B cell (primary cell): Measurements from ENCODE around the gene SPSB1. TPM values are rescaled to one million over a fixed set of nuclear protein-coding genes. Genes with fewer than 3 reads are reported as not detected.

Source experiments
- ATAC-seq: fragments of 200-7000 bp; cut with Tn5 transposase; one replicate; pipeline ENCODE4 v1.10.0; 2021; ENCODE audit warnings: low read depth, mild to moderate bottlenecking, moderate number of reproducible peaks, moderate library complexity
- CTCF ChIA-PET: fragments of 350-600 bp; sonication (Branson Sonifier 250); formaldehyde crosslinking; loops from one replicate; lab custom pipeline; 2021; ENCODE audit warnings: antibody characterized with exemption, inconsistent platforms; lab: Charles Lee
- POLR2A ChIA-PET: fragments of 350-600 bp; sonication (Branson Sonifier 250); formaldehyde crosslinking; loops from one replicate; lab custom pipeline; 2021; ENCODE audit warnings: antibody characterized with exemption; lab: Charles Lee
- DNase-seq: peaks from one replicate; pipeline ENCODE4 v3.0.0; 2013
- H2AFZ ChIP-seq: 2 replicates; pipeline ENCODE4 v1.6.1; 2012; ENCODE audit warnings: mild to moderate bottlenecking, low read depth, low read length; ENCODE audit not compliant: insufficient read depth, poor library complexity, severe bottlenecking
- H3K27ac ChIP-seq, 2 donors: 1 replicate in 1 of 2; 2 replicates in 1 of 2; pipeline ENCODE4 v1.5.1; 2012 to 2013; ENCODE audit warnings: low read length in 2 of 2, mild to moderate bottlenecking in 2 of 2, moderate library complexity in 1 of 2
- H3K27me3 ChIP-seq, 4 experiments: fragments of 200-600 bp in 1 of 4; sonication (generic) in 1 of 4; replicated peaks in 1 of 4; 1 replicate in 2 of 4; 2 replicates in 2 of 4; pipeline versions ENCODE4 v1.6.1 to v1.7.0; 2013 to 2016; ENCODE audit warnings: low read length in 3 of 4, mild to moderate bottlenecking in 2 of 4, mixed read lengths in 1 of 4, moderate library complexity in 1 of 4; ENCODE audit not compliant: insufficient read depth in 4 of 4, control insufficient read depth in 3 of 4; ENCODE audit errors: control extremely low read depth in 1 of 4
- H3K36me3 ChIP-seq, 2 experiments: replicated peaks in 1 of 2; 1 replicate in 1 of 2; 2 replicates in 1 of 2; pipeline versions ENCODE4 v1.6.1 to v1.7.1; 2013; ENCODE audit warnings: low read length in 1 of 2; ENCODE audit not compliant: insufficient read depth in 2 of 2, control insufficient read depth in 1 of 2; ENCODE audit errors: control extremely low read depth in 1 of 2, extremely low read depth in 1 of 2
- H3K4me1 ChIP-seq, 2 donors: fragments of 200-600 bp in 1 of 2; sonication (generic) in 1 of 2; 1 replicate in 1 of 2; 2 replicates in 1 of 2; pipeline versions ENCODE4 v1.5.1 to v1.6.1; 2013 to 2017; ENCODE audit warnings: low read length in 2 of 2; ENCODE audit not compliant: control insufficient read depth in 2 of 2, insufficient read depth in 2 of 2
- H3K4me2 ChIP-seq: replicated peaks from 2 replicates; pipeline ENCODE3; 2012; ENCODE audit warnings: mild to moderate bottlenecking, low read depth, low read length; ENCODE audit not compliant: poor library complexity, severe bottlenecking
- H3K4me3 ChIP-seq, 5 experiments: fragments of 200-600 bp in 1 of 5; sonication (generic) in 1 of 5; 1 replicate in 3 of 5; 2 replicates in 2 of 5; pipeline versions ENCODE4 v1.5.1 to v1.7.0; 2011 to 2016; ENCODE audit warnings: low read length in 4 of 5, mild to moderate bottlenecking in 4 of 5, low read depth in 2 of 5, control low read depth in 1 of 5, moderate library complexity in 1 of 5; ENCODE audit not compliant: insufficient read depth in 1 of 5; ENCODE audit errors: control extremely low read depth in 1 of 5, extremely low read depth in 1 of 5
- H3K79me2 ChIP-seq: fragments of 200-600 bp; sonication (generic); one replicate; pipeline ENCODE4 v1.6.0; 2016; ENCODE audit warnings: low read length; ENCODE audit not compliant: control insufficient read depth, insufficient read depth
- H3K9ac ChIP-seq: fragments of 200-600 bp; sonication (generic); 2 replicates; pipeline ENCODE4 v1.6.1; 2017; ENCODE audit warnings: mild to moderate bottlenecking, low read length, moderate library complexity
- H3K9me3 ChIP-seq, 3 donors: one replicate each; pipeline versions ENCODE4 v1.6.1 to v1.7.1; 2013; ENCODE audit warnings: low read length in 2 of 3; ENCODE audit not compliant: control insufficient read depth in 2 of 3, insufficient read depth in 1 of 3; ENCODE audit errors: control extremely low read depth in 1 of 3
- H4K20me1 ChIP-seq: 2 replicates; pipeline ENCODE4 v1.6.0; 2012; ENCODE audit warnings: mild to moderate bottlenecking, low read length; ENCODE audit not compliant: insufficient read depth, control insufficient read depth, poor library complexity, severe bottlenecking
- H3K27ac Mint-ChIP-seq: one replicate; pipeline ENCODE4 v1.8.0; 2021; ENCODE audit warnings: mixed read lengths
- H3K27me3 Mint-ChIP-seq: one replicate; pipeline ENCODE4 v1.8.0; 2021; ENCODE audit warnings: mixed read lengths
- H3K4me1 Mint-ChIP-seq: one replicate; pipeline ENCODE4 v1.8.0; 2021; ENCODE audit warnings: mixed read lengths
- H3K4me3 Mint-ChIP-seq: one replicate; pipeline ENCODE4 v1.8.0; 2021; ENCODE audit warnings: mixed read lengths
- H3K9me3 Mint-ChIP-seq: one replicate; pipeline ENCODE4 v1.8.0; 2022; ENCODE audit warnings: mixed read lengths; ENCODE audit not compliant: insufficient read depth
- EZH2 ChIP-seq: IDR thresholded peaks from 2 replicates; pipeline ENCODE4 v1.6.1; 2012; ENCODE audit warnings: borderline replicate concordance, low read depth, mild to moderate bottlenecking, moderate library complexity, low read length; ENCODE audit not compliant: insufficient read depth, poor library complexity, severe bottlenecking
- WGBS: methylation state at CpG from one replicate; pipeline ENCODE4 v1.1.5; 2013; ENCODE audit warnings: missing lambda C conversion rate; ENCODE audit not compliant: insufficient coverage; 5-methylcytosine and 5-hydroxymethylcytosine counted together
- intact Hi-C: fragments of 100-400 bp; cut with micrococcal nuclease; formaldehyde crosslinking; loops from one replicate; pipeline ENCODE4 v1.10.0; 2022
- polyA plus RNA-seq: library from polyadenylated mRNA; depleted of rRNA; stranded (reverse); fragments of >200 nt; gene quantifications from 2 replicates; pipeline ENCODE4 v1.2.3, GENCODE V29; 2012
- total RNA-seq, 2 donors: library from RNA; stranded (reverse); fragments of 120-200 nt in 1 of 2; gene quantifications; 1 replicate in 1 of 2; 2 replicates in 1 of 2; pipeline versions ENCODE4 v1.2.3 to v1.2.4, GENCODE V29; 2013 to 2022
- TF ChIP-seq, protein P1 (sequence below): fragments of 200-600 bp; IDR thresholded peaks from one replicate; pipeline ENCODE4 v1.8.0; 2022; ENCODE audit warnings: antibody characterized with exemption, mild to moderate bottlenecking

The SPSB1 gene
- total and polyA plus RNA-seq, 2 donors (not counting 1 experiment from before 2014, with no cell fraction given) = 1.7 to 9.4 TPM

DNA sequence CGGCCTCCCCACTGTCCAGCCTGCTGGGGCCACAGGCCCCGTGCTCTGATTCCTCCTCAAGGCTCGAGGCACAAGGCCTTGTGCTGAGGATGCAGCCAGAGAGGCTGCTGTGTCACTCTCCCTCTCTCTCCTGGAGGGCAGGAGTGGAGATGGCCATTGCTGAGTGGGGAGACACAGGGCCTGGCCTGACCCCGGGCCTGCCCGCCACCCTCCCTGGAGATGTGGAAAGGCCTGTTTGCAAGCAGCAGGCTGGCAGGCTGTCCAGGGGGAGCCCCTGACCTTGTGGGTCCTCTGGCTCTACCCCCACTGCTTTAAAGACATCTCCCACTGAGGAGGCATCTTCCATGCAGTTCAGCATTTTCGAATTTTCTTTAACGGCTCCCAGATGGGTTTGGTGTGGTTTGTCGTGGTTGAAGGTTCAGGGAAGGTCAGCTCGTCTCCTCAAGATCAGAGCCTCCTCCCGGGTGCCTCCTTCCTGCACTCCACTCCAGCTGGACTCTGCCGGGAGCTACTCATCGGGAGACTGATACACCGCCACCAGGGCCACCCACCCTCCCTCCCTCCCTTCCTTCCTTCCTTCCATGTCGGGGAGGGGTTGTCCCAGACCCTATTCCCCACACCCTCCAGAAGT lies 69.1 kb downstream of the SPSB1 start:
- CTCF ChIA-PET = interaction anchor here (1.3 kb wide), 1 partner anchor 63 kb away, joined by 3 read pairs; no protein-coding TSS in a partner anchor
- Histone ChIP-seq H2AFZ (no peak overlapping the region), H3K9me3 (no peaks in the 10 kb centered on the region), H3K9ac (no peak overlapping the region), H3K36me3 (peaks cover 0 to 3% of the 10 kb centered on the region in 2 experiments), H4K20me1 (no peaks in the 10 kb centered on the region), H3K27ac (no peak overlapping the region), H3K4me3 (peak overlapping the region in 1 of 5 experiments; percentile 23), H3K4me1 (peaks cover 21 to 26% of the 10 kb centered on the region in 2 donors), H3K4me2 (peak overlapping the region; percentile 67), H3K27me3 (no peaks in the 10 kb centered on the region), H3K79me2 (peaks cover 8% of the 10 kb centered on the region)
- H3K27me3 Mint-ChIP-seq = no peaks in the 10 kb centered on the region
- H3K4me3 Mint-ChIP-seq = peak overlapping the region; percentile 80
- H3K4me1 Mint-ChIP-seq = peaks cover 20% of the 10 kb centered on the region
- intact Hi-C loops = loop anchor here (1.0 to 2.0 kb wide), 2 partner anchors 65 to 69 kb away; partner anchors contain the start of gene SPSB1
- TF ChIP-seq, protein P1, sequence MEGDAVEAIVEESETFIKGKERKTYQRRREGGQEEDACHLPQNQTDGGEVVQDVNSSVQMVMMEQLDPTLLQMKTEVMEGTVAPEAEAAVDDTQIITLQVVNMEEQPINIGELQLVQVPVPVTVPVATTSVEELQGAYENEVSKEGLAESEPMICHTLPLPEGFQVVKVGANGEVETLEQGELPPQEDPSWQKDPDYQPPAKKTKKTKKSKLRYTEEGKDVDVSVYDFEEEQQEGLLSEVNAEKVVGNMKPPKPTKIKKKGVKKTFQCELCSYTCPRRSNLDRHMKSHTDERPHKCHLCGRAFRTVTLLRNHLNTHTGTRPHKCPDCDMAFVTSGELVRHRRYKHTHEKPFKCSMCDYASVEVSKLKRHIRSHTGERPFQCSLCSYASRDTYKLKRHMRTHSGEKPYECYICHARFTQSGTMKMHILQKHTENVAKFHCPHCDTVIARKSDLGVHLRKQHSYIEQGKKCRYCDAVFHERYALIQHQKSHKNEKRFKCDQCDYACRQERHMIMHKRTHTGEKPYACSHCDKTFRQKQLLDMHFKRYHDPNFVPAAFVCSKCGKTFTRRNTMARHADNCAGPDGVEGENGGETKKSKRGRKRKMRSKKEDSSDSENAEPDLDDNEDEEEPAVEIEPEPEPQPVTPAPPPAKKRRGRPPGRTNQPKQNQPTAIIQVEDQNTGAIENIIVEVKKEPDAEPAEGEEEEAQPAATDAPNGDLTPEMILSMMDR = no peak
- TF ChIP-seq EZH2 = no peak
- DNase-seq (no peak), ATAC-seq (no peak)
- WGBS = 100% methylated on average over 5 of the region's 14 CpGs
- no peaks in the 10 kb centered on the region for H3K9me3 Mint-ChIP-seq
- peak overlapping the region; percentile 59 for H3K27ac Mint-ChIP-seq
- POLR2A ChIA-PET = no interaction called here

DNA sequence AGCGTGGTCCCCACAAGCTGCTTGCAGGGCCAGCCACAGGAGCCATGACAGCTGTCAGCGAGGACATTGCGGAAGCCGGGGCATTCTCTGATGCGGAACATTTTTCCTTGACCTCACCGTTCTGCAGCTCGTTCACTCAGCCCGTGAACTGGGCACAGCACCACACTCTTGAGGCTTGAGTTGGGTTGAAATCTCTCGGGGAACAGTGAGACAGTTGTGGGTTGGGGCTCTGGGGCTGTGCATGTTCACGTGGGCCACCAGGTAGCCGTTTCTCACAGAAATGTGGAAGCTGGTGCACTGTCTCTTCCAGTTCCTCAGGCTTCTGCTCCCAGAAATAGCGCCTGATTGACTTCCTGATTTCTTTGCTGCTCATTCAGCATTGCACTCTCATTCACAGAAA lies 69.8 kb downstream of the SPSB1 start:
- peaks cover 21 to 26% of the 10 kb centered on the region in 2 donors for H3K4me1 ChIP-seq
- H3K27ac ChIP-seq = no peak overlapping the region
- POLR2A ChIA-PET = no interaction called here
- peaks cover 20% of the 10 kb centered on the region for H3K4me1 Mint-ChIP-seq
- H2AFZ ChIP-seq = peak overlapping the region; percentile 45
- intact Hi-C loops = loop anchor here (1.0 to 2.0 kb wide), 2 partner anchors 64 to 70 kb away; partner anchors contain the start of gene SPSB1
- no peaks in the 10 kb centered on the region for H3K27me3 ChIP-seq
- peak; percentile 56 for ATAC-seq
- peak; percentile 58 for DNase-seq
- peaks cover 0 to 3% of the 10 kb centered on the region in 2 experiments for H3K36me3 ChIP-seq
- no peak overlapping the region for H3K9ac ChIP-seq
- no peaks in the 10 kb centered on the region for H4K20me1 ChIP-seq
- peak overlapping the region in 2 of 5 experiments; percentile 6 to 23 for H3K4me3 ChIP-seq
- WGBS = 21% methylated on average over 12 of the region's 12 CpGs
- peak overlapping the region; percentile 67 for H3K4me2 ChIP-seq
- CTCF ChIA-PET = interaction anchor here (1.3 kb wide), 2 partner anchors 9 to 62 kb away, joined by 3 to 5 read pairs; no protein-coding TSS in a partner anchor
- H3K4me3 Mint-ChIP-seq = peak overlapping the region; percentile 80
- peaks cover 4% of the 10 kb centered on the region for H3K79me2 ChIP-seq
- no peaks in the 10 kb centered on the region for H3K9me3 ChIP-seq
- TF ChIP-seq, protein P1 = no peak
- TF ChIP-seq EZH2 = no peak
- no peaks in the 10 kb centered on the region for H3K27me3 Mint-ChIP-seq
- peak overlapping the region; percentile 59 for H3K27ac Mint-ChIP-seq
- no peaks in the 10 kb centered on the region for H3K9me3 Mint-ChIP-seq
